Measurements from ENCODE around the gene RBMS3.

DNA sequence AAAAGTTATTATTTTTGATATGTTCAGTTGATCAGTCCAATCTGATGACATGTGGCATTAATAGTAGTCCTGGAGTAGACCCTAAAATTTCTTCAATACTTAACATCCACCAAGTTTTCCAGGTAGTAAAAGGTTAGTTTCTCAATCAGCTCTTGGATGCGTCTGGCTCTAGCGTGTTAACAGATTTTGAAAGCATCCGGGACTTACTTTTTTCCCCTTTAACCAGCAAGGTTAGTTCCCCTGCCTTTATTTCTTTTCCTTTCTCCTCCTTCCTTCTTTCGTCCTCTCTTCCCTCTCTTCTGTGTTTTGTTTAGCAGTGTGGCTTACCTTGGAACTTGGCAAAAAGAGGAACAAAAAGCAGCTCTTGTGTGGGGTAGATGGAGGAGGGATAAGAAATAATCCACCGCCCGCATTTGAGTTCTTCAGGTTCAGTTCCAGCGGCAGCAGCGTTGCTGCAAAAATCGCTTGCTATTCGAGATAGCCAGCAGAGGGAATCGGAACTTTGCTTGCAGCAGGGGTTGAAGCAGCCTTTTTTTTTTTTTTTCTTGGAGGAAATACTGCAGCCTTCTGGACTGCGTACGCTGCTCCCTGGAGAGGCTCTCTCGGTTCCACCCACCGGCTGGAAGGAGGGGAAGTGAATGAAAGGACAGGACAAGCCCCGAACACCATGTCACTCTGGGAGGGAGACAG, at the start of gene RBMS3:
- TF ChIP-seq TP53 (CRISPR knock-in tag; IDR thresholded peaks at IDR 0.05) (no peak), ZBTB21 (CRISPR knock-in tag; IDR thresholded peaks at IDR 0.05; ENCODE audit: borderline replicate concordance) (no peak), NFYB (CRISPR knock-in tag; conservative IDR thresholded peaks at IDR 0.05; ENCODE audit: low read depth) (no peak), ESRRA (CRISPR knock-in tag; IDR thresholded peaks at IDR 0.05; ENCODE audit: borderline replicate concordance) (no peak)
- TF ChIP-seq, protein P1, sequence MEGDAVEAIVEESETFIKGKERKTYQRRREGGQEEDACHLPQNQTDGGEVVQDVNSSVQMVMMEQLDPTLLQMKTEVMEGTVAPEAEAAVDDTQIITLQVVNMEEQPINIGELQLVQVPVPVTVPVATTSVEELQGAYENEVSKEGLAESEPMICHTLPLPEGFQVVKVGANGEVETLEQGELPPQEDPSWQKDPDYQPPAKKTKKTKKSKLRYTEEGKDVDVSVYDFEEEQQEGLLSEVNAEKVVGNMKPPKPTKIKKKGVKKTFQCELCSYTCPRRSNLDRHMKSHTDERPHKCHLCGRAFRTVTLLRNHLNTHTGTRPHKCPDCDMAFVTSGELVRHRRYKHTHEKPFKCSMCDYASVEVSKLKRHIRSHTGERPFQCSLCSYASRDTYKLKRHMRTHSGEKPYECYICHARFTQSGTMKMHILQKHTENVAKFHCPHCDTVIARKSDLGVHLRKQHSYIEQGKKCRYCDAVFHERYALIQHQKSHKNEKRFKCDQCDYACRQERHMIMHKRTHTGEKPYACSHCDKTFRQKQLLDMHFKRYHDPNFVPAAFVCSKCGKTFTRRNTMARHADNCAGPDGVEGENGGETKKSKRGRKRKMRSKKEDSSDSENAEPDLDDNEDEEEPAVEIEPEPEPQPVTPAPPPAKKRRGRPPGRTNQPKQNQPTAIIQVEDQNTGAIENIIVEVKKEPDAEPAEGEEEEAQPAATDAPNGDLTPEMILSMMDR (IDR thresholded peaks at IDR 0.05): no peak
- TF ChIP-seq, protein P2, sequence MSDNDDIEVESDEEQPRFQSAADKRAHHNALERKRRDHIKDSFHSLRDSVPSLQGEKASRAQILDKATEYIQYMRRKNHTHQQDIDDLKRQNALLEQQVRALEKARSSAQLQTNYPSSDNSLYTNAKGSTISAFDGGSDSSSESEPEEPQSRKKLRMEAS (CRISPR knock-in tag; IDR thresholded peaks at IDR 0.05): no peak
- TF ChIP-seq, protein P3, sequence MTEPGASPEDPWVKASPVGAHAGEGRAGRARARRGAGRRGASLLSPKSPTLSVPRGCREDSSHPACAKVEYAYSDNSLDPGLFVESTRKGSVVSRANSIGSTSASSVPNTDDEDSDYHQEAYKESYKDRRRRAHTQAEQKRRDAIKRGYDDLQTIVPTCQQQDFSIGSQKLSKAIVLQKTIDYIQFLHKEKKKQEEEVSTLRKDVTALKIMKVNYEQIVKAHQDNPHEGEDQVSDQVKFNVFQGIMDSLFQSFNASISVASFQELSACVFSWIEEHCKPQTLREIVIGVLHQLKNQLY (CRISPR knock-in tag; IDR thresholded peaks at IDR 0.05): no peak
- TF ChIP-seq, protein P4, sequence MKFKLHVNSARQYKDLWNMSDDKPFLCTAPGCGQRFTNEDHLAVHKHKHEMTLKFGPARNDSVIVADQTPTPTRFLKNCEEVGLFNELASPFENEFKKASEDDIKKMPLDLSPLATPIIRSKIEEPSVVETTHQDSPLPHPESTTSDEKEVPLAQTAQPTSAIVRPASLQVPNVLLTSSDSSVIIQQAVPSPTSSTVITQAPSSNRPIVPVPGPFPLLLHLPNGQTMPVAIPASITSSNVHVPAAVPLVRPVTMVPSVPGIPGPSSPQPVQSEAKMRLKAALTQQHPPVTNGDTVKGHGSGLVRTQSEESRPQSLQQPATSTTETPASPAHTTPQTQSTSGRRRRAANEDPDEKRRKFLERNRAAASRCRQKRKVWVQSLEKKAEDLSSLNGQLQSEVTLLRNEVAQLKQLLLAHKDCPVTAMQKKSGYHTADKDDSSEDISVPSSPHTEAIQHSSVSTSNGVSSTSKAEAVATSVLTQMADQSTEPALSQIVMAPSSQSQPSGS (CRISPR knock-in tag; IDR thresholded peaks at IDR 0.05; ENCODE audit: borderline replicate concordance, low read depth): no peak
- TF ChIP-seq, protein P5, sequence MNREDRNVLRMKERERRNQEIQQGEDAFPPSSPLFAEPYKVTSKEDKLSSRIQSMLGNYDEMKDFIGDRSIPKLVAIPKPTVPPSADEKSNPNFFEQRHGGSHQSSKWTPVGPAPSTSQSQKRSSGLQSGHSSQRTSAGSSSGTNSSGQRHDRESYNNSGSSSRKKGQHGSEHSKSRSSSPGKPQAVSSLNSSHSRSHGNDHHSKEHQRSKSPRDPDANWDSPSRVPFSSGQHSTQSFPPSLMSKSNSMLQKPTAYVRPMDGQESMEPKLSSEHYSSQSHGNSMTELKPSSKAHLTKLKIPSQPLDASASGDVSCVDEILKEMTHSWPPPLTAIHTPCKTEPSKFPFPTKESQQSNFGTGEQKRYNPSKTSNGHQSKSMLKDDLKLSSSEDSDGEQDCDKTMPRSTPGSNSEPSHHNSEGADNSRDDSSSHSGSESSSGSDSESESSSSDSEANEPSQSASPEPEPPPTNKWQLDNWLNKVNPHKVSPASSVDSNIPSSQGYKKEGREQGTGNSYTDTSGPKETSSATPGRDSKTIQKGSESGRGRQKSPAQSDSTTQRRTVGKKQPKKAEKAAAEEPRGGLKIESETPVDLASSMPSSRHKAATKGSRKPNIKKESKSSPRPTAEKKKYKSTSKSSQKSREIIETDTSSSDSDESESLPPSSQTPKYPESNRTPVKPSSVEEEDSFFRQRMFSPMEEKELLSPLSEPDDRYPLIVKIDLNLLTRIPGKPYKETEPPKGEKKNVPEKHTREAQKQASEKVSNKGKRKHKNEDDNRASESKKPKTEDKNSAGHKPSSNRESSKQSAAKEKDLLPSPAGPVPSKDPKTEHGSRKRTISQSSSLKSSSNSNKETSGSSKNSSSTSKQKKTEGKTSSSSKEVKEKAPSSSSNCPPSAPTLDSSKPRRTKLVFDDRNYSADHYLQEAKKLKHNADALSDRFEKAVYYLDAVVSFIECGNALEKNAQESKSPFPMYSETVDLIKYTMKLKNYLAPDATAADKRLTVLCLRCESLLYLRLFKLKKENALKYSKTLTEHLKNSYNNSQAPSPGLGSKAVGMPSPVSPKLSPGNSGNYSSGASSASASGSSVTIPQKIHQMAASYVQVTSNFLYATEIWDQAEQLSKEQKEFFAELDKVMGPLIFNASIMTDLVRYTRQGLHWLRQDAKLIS (CRISPR knock-in tag; IDR thresholded peaks at IDR 0.05; ENCODE audit: borderline replicate concordance): no peak
- TF ChIP-seq, protein P6, sequence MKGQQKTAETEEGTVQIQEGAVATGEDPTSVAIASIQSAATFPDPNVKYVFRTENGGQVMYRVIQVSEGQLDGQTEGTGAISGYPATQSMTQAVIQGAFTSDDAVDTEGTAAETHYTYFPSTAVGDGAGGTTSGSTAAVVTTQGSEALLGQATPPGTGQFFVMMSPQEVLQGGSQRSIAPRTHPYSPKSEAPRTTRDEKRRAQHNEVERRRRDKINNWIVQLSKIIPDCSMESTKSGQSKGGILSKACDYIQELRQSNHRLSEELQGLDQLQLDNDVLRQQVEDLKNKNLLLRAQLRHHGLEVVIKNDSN (CRISPR knock-in tag; IDR thresholded peaks at IDR 0.05): no peak

Measured in WTC11 (cell line).